Psoas muscle (tissue), 8 donors: Measurements from ENCODE around the gene CHCHD1. TPM values are rescaled to one million over a fixed set of nuclear protein-coding genes. Genes with fewer than 3 reads are reported as not detected.

Experiments
- ATAC-seq, 4 donors: fragments of 200-7000 bp; cut with Tn5 transposase; one replicate each; pipeline ENCODE4 v1.9.1; 2020; ENCODE audit warnings: moderate library complexity in 3 of 4, mild to moderate bottlenecking in 2 of 4
- DNase-seq, 2 donors: peaks; one replicate each; pipeline ENCODE4 v3.0.0-alpha.2; 2020
- H3K27ac ChIP-seq: fragments of 200-600 bp; one replicate; pipeline ENCODE4 v1.8.0; 2022
- H3K27me3 ChIP-seq, 3 donors: fragments of 200-600 bp in 1 of 3; one replicate each; pipeline versions ENCODE4 v1.6.1 to v1.8.0; 2013 to 2022; ENCODE audit warnings: low read length in 2 of 3, mild to moderate bottlenecking in 2 of 3, moderate library complexity in 1 of 3; ENCODE audit not compliant: insufficient read depth in 3 of 3
- H3K36me3 ChIP-seq, 2 donors: fragments of 200-600 bp in 1 of 2; one replicate each; pipeline versions ENCODE4 v1.6.1 to v1.8.0; 2013 to 2022; ENCODE audit warnings: low read depth in 1 of 2, mild to moderate bottlenecking in 1 of 2, moderate library complexity in 1 of 2; ENCODE audit not compliant: insufficient read depth in 1 of 2
- H3K4me1 ChIP-seq: fragments of 200-600 bp; one replicate; pipeline ENCODE4 v1.8.0; 2022
- H3K4me3 ChIP-seq: fragments of 200-600 bp; one replicate; pipeline ENCODE4 v1.8.0; 2022; ENCODE audit warnings: mild to moderate bottlenecking
- H3K9me3 ChIP-seq: fragments of 200-600 bp; one replicate; pipeline ENCODE4 v1.8.0; 2022
- WGBS, 3 donors: extraction: QIAGEN DNeasy Blood & Tissue Kit; methylation state at CpG; one replicate each; pipeline versions ENCODE4 v1.1.6 to v1.1.7; 2013; 5-methylcytosine and 5-hydroxymethylcytosine counted together
- intact Hi-C, 2 donors: fragments of 100-400 bp; cut with DNase I; formaldehyde crosslinking; loops; one replicate each; pipeline versions ENCODE4 v1.11.0 to v1.14.2; 2022
- polyA plus RNA-seq, 3 donors: library from polyadenylated mRNA; stranded (reverse); fragments of 200-250 nt; gene quantifications; one replicate each; pipeline ENCODE4 v1.2.3, GENCODE V29; 2013
- total RNA-seq, 4 donors: library from RNA; stranded (reverse); fragmentation: NEBNext Ultra II Directional in 2 of 4; extraction: Animal tissue kit (Norgen Biotek cat#: 25700) in 2 of 4; gene quantifications; one replicate each; pipeline versions ENCODE4 v1.2.1 to v1.2.4, GENCODE V29; 2021 to 2023
- TF ChIP-seq, protein P1 (sequence below): fragments of 200-600 bp; IDR thresholded peaks from one replicate; pipeline ENCODE4 v1.8.0; 2022; ENCODE audit warnings: antibody characterized with exemption
- donor health status: healthy with polysubstance abuse.
- donor health status: DM: no; HTN: no; CAD: no; lungs with moderate emphysema.
- donor health status: Bipolar disorder and iron deficiency.
- donor health status: healthy.
- donor health status: DM: yes; HTN: yes; CAD: no.
- donor health status: DM: no; HTN: no; CAD: no.
- donor health status: DM: no; HTN: no; CAD: no.
- donor health status: DM: yes; HTN: yes; CAD: no.

CHCHD1 gene
- total and polyA plus RNA-seq, 7 donors = 19.9 to 98.7 (median 30.9) TPM

GRCh38 chr10:73813333-73813732 is 31.5 kb downstream of the CHCHD1 start:
- Histone ChIP-seq H3K4me3 (no peak overlapping the region), H3K27me3 (no peaks in the 10 kb centered on the region), H3K27ac (no peak overlapping the region), H3K4me1 (peaks cover 27% of the 10 kb centered on the region), H3K36me3 (peaks cover 5 to 71% of the 10 kb centered on the region in 2 donors), H3K9me3 (no peaks in the 10 kb centered on the region)
- TF ChIP-seq, protein P1, sequence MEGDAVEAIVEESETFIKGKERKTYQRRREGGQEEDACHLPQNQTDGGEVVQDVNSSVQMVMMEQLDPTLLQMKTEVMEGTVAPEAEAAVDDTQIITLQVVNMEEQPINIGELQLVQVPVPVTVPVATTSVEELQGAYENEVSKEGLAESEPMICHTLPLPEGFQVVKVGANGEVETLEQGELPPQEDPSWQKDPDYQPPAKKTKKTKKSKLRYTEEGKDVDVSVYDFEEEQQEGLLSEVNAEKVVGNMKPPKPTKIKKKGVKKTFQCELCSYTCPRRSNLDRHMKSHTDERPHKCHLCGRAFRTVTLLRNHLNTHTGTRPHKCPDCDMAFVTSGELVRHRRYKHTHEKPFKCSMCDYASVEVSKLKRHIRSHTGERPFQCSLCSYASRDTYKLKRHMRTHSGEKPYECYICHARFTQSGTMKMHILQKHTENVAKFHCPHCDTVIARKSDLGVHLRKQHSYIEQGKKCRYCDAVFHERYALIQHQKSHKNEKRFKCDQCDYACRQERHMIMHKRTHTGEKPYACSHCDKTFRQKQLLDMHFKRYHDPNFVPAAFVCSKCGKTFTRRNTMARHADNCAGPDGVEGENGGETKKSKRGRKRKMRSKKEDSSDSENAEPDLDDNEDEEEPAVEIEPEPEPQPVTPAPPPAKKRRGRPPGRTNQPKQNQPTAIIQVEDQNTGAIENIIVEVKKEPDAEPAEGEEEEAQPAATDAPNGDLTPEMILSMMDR = no peak
- intact Hi-C loops = no loop called here
- peak in 1 of 2 donors; percentile 48 for DNase-seq
- 75 to 84% (median 79%) methylated on average over 7 of the region's 7 CpGs for WGBS, 3 donors
- no peak for ATAC-seq

- Histone ChIP-seq H3K36me3 (peaks cover 3 to 62% of the 10 kb centered on the region in 2 donors), H3K27me3 (no peaks in the 10 kb centered on the region), H3K9me3 (no peaks in the 10 kb centered on the region), H3K4me1 (peaks cover 25% of the 10 kb centered on the region), H3K27ac (no peak overlapping the region), H3K4me3 (no peak overlapping the region)
- DNase-seq (peak in 1 of 2 donors; percentile 19), ATAC-seq (no peak)
- intact Hi-C loops = no loop called here
- WGBS, 3 donors = 81 to 86% (median 86%) methylated on average over 13 of the region's 13 CpGs
- TF ChIP-seq, protein P1 = no peak
These were observed 32.5 kb downstream of the CHCHD1 start for GRCh38 chr10:73814276-73814895.

DNA sequence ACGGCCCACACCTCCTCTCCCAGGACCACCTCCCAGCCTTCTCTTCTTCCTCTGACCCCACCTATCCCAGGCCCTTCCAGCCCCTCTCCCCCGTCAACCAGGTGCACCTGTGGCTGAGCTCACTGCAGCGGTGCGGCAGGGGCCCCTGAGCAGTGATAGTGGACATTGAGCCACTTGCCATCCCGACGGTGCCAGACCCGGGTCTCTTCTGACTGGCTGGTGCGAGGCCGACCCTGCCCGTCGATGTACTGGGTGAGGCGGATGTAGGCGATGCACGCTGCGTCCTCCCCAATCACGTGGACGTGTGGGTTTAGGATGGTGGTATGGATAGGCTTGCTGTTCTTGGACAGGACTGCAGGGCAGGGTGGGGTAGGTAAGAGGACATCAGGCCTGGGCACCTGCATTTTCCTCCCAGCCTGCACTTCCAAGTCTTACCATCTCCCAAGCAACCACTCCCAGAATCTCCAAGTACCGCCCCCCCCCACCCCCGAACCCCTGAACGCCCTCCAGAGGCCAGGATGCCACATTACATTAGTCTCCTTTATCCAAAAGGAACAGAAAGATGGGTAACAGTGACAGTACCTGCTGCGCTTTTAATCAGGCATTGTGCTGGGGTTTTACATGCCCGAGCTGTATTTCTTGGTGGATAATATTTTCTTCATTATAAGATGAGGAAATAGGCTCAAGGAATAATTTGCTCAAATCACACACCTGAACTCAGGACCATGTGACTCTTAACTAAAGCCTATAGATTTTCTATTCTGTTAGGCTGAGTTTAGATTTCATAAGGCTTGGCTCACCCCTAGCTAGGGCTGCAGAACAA is 33.3 kb downstream of the CHCHD1 start:
- peak in 1 of 2 donors; percentile 62 for DNase-seq
- peak overlapping the region; percentile 58 for H3K27ac ChIP-seq
- TF ChIP-seq, protein P1 = peak; percentile 4
- no peaks in the 10 kb centered on the region for H3K27me3 ChIP-seq
- WGBS, 3 donors = 77 to 88% (median 82%) methylated on average over 22 of the region's 22 CpGs
- intact Hi-C loops = no loop called here
- H3K4me1 ChIP-seq = peaks cover 18% of the 10 kb centered on the region
- no peak overlapping the region for H3K4me3 ChIP-seq
- peaks cover 3 to 62% of the 10 kb centered on the region in 2 donors for H3K36me3 ChIP-seq
- no peaks in the 10 kb centered on the region for H3K9me3 ChIP-seq
- ATAC-seq = no peak

DNA sequence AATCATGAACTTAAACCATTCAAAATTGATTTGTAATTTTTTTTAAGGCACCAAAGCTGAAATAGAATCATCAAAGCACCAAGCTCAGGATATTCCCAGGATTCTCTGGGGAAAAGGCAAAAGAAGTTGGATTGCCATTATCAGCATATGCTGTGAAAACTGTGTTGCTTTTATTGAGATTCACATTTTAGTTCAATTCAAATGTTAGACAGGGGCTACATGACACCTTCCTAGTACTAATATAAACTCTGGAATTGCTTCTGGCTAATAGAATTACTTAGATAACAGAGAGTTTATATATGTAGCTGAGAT is 33.8 kb downstream of the CHCHD1 start:
- no peaks in the 10 kb centered on the region for H3K9me3 ChIP-seq
- peak overlapping the region; percentile 58 for H3K27ac ChIP-seq
- H3K36me3 ChIP-seq = peaks cover 3 to 62% of the 10 kb centered on the region in 2 donors
- no peaks in the 10 kb centered on the region for H3K27me3 ChIP-seq
- ATAC-seq (no peak), DNase-seq (no peak)
- intact Hi-C loops = no loop called here
- TF ChIP-seq, protein P1 = no peak
- peaks cover 12% of the 10 kb centered on the region for H3K4me1 ChIP-seq
- H3K4me3 ChIP-seq = no peak overlapping the region
